Measurements from ENCODE around the gene DGKZ. TPM values are rescaled to one million over a fixed set of nuclear protein-coding genes. Genes with fewer than 3 reads are reported as not detected.

The DGKZ gene
- polyA plus RNA-seq, 3 donors = 33.4 to 50.0 (median 46.5) TPM

DNA sequence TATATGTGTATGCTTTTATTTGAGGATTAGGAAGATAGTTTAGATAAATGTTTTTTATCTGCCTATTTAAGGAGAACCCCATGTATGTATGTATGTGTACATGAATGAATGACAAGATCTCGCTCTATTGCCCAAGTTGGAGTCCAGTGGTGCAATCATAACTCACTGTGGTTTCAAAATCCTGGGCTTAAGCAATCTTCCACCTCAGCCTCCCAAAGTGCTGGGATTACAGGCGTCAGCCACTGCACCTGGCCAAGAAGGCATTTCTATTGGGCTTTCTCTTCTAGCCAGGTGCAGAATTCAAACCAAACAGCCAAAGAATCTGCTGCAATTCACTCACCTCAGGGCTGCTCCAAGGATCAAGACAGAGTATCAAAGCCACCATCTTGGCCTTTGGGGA lies 25.5 kb upstream of the DGKZ start:
- WGBS, 3 donors = 49 to 89% (median 56%) methylated on average over 2 of the region's 2 CpGs
- H3K27ac ChIP-seq (ENCODE audit: low read depth, low read length) = no peak overlapping the region

DNA sequence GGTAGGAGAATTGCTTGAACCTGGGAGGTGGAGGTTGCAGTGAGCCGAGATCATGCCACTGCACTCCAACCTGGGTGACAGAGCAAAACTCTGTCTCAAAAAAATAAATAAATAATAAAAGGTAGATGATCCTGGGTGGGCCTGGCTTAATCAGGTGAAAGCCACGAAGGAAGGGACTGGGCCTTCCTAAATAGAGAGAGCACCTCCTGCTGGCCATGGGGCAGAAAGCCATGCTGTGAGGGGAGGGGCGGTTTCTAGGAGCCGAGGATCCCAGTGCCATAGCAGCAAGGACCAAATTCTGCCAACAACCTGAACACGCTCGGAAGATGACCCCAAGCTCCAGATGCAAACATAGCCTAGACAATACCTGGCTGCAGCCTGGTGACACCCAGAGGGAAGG lies 24.5 kb upstream of the DGKZ start:
- 78 to 89% (median 82%) methylated on average over 6 of the region's 6 CpGs for WGBS, 3 donors
- no peak overlapping the region for H3K27ac ChIP-seq (ENCODE audit: low read depth, low read length)

DNA sequence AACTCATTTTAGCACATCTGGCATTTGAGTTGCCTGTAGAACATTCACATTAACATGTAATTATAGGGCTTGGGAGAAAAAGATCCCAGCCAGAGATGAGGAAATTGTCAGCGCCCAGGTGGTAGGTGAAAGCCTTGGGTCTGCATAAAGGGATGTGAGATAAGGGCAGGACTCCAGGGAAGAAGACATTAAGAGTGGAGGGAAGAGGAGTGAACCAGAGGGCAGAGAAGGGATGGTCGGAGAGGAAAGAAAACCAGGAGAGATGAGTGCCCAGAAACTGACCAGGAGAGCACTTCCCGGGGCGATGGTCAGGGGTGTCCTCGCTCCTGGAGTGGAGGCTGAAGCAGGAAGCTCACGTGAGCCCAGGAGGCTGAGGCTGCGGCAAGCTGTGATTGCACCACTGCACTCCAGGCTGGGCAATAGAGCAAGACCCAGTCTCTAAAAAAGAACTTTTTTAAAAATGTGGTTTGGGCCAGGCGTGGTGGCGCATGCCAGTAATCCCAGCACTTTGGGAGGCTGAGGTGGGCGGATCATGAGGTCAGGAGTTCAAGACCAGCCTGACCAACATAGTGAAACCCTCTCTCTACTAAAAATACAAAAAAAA lies 20.3 kb upstream of the DGKZ start:
- no peak overlapping the region for H3K27ac ChIP-seq (ENCODE audit: low read depth, low read length)
- 79 to 94% (median 80%) methylated on average over 10 of the region's 10 CpGs for WGBS, 3 donors

DNA sequence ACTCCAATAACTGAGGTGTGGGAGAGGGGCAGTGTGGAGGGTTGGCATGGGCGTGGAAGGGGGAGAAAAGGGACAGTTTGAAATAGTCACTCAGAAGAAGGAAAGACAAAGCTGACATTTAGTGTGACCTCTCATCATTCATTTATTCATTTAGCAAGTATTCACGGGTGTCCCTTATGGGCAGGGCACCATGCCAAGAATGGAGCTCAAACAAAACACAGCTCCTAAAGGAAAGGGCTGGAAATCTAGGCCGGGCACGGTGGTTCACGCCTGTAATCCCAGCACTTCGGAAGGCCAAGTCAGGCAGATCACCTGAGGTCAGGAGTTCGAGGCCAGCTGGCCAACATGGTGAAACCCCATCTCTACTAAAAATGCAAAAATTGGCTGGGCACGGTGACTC lies 19.4 kb upstream of the DGKZ start:
- WGBS, 3 donors = 75 to 80% (median 76%) methylated on average over 8 of the region's 8 CpGs
- no peak overlapping the region for H3K27ac ChIP-seq (ENCODE audit: low read depth, low read length)

DNA sequence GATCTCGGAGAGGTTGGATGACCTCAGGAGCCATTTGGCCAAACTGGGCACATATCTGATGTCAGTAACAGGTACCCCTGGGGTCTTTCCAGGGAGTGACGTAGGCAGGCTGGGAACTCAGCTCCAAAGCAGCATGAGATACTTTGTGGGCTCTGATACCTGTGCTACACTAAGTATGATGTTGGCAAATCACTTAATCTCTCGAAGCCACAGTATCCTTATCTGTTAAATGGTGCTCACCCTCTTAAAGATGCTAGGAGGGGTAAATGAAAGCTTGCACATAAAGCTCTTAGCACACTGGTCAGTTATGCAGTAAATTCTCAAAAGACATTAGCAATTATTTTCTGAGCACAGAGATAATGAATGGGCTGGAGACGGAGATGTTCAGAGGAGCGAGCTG lies 17.1 kb upstream of the DGKZ start:
- WGBS, 3 donors = 58 to 76% (median 69%) methylated on average over 5 of the region's 5 CpGs
- H3K27ac ChIP-seq (ENCODE audit: low read depth, low read length) = no peak overlapping the region

DNA sequence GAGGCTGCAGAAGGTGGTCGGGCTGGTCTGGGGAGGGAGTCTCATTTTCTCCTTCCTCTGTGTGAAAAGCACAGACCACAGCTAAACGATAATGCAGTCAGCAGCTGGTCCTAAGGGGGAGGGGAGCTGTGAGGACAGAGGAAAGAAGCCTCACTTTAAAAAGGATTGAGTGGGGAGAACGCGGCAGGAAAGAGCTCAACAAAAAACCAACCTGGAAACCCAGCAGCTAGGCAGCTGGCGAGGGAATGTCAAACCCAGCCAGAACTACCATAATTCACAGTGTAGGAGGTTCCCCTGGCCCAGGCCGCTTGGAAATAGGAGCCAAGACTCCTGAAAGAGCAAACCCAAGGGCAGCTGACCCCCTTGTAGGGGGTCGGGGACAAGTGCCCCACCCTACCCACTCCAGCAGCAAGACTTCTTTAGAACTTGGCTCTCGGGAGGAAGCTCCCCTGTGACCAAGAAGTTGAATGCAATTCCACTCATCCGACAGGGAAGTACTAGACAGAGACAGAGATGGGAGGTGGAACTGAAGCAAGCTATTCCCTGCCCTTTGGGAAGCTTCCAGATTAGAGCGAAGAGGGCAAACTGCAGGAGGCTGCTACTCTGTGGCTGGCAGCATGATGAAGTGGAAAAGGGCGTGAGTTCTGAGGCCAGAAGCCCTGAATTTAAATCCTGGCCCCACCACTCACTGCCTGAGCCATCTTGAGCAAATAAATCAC lies 16.5 kb upstream of the DGKZ start:
- no peak overlapping the region for H3K27ac ChIP-seq (ENCODE audit: low read depth, low read length)
- WGBS, 3 donors = 18 to 47% (median 19%) methylated on average over 11 of the region's 11 CpGs

DNA sequence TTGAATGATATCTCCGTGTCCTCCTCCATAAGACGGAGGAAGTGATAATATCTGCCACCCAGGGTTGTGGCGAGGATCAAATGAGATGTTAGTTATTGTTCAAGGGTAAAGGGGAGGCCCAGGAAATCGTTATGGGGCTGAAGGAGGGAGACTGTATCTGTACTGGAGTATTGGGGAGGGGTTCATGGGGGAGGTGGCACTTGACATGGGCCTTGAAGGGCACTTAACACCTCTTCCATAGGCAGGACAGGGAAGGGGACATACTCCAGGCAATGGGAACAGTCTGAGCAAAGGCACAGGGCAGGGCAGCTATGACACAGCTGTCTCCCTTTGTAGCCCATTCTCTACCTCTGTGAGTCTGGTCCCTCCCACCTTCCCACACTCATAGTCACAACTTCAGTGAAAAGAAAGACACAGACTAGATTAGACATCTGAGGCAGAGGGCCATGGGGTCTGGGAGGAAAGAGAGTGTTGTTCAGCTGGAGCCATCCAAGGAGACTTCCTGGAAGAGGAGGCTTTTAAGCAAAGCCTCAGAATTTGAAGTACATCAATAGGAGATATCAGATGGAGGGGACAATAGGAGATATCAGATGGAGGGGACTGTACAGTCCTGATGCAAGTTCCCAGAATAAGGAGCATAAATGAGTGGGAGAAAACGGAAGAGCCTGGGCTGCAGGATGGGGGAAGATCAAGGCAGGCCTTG lies 15.8 kb upstream of the DGKZ start:
- H3K27ac ChIP-seq (ENCODE audit: low read depth, low read length) = no peak overlapping the region
- WGBS, 3 donors = 42 to 69% (median 49%) methylated on average over 5 of the region's 5 CpGs

DNA sequence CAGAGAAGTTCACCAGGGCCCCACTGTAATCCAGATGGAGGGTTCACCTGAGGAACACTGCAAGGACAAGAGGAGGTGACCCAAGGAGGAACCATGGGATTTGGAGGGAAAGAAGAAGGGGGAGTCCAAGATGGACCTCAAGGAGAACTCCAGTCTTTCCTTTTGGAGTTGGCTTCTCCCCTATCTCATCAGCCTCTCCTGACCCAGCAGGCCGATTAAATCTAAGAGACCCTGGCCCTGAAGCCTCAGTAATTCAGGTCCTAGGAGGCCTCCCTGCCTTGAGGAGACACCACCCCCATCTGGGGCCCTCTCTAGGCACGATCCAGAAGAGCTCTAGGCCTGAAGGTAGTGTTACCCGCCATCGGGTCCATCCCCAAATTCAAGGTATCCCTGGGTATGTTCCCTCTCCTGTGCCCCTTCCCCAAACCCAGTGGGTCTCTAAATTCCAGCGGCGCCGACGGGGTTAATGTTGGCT lies 15.1 kb upstream of the DGKZ start:
- no peak overlapping the region for H3K27ac ChIP-seq (ENCODE audit: low read depth, low read length)
- WGBS, 3 donors = 16 to 32% (median 27%) methylated on average over 7 to 8 of the region's 8 CpGs

DNA sequence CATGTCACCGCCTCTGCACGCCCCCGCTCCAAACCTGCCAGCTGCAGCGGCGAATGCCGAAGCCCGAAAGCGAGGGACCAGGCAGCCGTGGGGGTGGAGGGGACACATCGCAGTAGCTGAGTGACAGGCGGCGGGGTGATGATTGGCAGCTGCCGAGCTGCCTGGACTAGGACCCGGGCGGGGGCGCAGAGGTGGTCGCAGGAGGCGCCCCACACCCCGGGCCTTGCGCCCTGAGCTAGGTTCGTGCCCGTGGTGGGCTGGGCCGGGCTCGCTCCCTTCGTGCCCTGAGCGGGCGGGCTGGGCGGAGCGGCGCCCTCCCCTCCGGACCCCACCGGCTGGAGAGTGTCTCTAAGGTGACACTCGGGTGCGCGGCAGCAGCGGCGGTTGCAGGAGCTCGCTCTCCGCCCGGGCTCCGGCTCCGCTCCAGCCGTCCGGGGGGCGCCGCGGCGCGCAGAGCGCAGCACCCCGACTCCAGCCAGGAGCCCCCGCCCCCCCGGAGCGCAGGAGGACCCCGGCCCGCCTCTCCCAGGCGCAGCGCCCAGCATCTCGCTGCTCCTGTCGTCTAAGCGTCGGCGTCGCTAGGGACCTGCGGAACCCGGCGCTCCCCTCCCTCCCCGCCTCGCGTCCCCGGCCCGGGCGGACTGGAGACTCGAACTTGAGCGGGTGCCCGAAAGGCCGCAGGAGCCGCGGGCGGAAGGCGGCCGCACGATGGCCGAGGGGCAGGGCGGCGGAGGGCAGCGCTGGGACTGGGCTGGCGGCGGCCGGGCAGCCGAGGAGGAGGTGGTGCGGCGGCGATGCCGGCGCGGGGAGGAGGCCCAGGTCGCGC lies 14.5 kb upstream of the DGKZ start:
- no peak overlapping the region for H3K27ac ChIP-seq (ENCODE audit: low read depth, low read length)
- 1 to 2% (median 2%) methylated on average over 76 to 99 of the region's 99 CpGs for WGBS, 3 donors

DNA sequence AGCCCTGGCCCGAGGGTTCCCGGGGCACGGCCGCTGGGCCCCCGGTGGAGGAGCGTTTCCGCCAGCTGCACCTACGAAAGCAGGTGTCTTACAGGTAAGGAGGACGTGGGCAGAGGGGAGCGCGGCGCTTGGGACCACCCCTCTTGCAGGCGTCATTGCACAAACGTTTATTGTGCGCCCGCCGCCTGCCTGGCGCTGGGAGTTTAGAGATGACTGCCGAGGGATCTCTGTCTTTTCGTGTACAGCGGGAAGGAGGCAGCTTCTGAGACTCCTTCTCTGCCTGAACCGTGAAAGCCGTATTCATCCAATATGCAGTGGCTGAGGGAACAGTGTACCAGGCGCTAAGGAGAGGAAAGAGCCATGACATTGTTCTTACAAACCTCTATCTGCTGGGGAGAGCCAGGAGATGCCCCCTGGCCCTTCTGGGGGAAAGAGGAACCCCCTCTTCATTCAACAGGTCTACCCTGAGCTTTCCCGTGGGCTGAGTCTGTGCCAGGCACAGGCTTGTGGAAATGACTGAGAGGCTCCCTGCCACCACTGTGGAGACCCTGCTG lies 13.8 kb upstream of the DGKZ start:
- 14 to 35% (median 16%) methylated on average over 25 of the region's 25 CpGs for WGBS, 3 donors
- H3K27ac ChIP-seq (ENCODE audit: low read depth, low read length) = no peak overlapping the region

DNA sequence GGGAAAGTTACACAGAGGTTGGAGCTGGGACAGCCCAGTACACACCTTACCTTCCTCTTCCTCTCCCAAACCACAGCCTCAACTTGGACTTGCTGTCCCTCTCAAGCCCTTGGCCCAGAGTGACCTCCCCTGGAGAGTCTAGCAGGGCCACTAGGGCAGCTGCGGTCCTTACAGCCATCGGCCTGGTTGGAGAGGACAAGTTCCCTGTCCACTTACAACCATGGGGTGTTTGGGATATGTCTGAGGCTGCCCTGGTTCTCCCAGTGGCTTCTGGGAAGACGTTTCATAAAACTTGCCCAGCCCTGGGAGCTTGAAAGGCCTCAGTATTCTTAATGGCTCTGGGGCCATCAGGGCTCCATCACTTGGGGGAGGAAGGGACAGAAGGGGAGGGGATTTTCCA lies 13.1 kb upstream of the DGKZ start:
- WGBS, 3 donors = 88 to 93% (median 91%) methylated on average over 3 of the region's 3 CpGs
- H3K27ac ChIP-seq (ENCODE audit: low read depth, low read length) = no peak overlapping the region

DNA sequence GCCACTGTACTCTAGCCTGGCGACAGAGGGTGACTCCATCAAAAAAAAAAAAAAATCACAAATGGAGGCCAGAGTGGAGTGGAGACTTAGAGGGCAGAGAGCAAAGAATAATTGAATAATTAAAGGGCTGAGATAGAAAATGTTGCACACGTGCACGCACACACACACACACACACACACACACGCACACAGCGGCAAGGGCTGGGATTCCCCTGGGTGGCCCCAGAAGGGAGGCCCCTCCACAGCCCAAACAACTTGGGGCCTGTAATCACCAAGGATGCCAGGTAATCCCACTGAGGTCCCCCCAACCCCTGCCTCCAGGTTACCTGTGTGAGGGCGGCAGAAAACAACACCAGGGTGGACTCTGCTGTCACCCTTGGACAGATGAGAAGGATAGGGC lies 12.0 kb upstream of the DGKZ start:
- 82 to 94% (median 94%) methylated on average over 6 of the region's 6 CpGs for WGBS, 3 donors

DNA sequence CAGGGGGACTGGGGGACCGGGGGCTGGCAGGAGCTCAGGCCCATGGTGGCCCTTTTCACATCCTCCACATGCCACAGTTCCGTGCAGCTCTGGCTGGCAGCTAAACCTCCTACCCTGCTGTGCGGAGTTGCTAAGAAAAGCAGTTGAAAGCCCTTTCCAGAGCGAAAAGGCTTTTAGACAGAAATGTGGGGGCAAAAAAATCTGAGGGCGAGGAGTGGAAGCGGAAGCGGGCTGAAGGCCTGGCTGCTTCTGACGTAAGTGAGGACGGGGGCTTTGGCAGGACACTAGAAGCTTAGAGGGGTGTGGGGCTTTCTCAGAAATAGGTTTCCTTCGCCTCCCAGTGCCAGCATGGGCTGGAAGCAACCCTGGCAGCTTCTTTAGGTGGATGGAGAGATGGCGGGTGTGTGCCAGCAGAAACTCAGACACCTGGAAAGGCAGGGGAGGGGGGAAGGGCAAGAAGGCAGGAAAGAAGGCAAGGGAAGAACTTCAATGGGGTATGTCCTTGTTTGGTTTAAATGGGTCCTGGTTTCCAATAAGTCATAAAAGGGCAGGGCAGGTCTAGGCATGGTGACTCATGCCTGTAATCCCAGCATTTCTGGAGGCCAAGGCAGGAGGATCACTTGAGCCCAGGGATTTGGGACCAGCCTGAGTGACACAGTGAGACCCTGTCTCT lies 11.2 kb upstream of the DGKZ start:
- H3K27ac ChIP-seq (ENCODE audit: low read depth, low read length) = no peak overlapping the region
- WGBS, 3 donors = 86 to 92% (median 89%) methylated on average over 11 of the region's 11 CpGs

More for the DNA sequence above, 12.0 kb upstream of the DGKZ start:
- no peak overlapping the region for H3K27ac ChIP-seq (ENCODE audit: low read depth, low read length)

DNA sequence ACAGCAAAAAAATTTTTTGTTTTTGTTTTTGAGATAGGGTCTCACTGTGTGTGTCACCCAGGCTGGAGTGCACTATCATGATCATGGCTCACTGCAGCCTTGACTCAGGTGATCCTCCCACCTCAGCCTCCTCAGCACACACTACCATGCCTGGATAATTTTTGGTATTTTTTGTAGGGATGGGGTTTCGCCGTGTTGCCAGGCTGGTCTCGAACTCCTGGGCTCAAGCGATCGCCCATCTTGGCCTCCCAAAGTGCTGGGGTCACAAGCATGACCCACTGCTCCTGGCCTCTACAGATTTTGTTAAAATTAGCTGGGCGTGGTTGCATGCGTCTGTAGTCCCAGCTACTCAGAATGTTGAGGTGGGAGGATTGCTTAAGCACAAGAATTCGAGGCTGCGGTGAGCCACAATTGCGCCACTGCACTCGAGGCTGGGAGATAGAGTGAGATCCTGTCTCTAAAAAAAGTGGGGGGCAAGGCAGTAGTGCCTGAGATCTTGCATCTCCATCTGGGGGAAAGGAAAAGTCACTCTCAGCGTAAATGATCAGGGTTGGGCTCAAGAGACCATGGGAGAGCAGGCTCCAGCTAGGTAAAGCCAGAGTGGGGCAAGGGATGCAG lies 10.6 kb upstream of the DGKZ start:
- 66 to 94% (median 70%) methylated on average over 12 of the region's 12 CpGs for WGBS, 3 donors
- H3K27ac ChIP-seq (ENCODE audit: low read depth, low read length) = no peak overlapping the region

DNA sequence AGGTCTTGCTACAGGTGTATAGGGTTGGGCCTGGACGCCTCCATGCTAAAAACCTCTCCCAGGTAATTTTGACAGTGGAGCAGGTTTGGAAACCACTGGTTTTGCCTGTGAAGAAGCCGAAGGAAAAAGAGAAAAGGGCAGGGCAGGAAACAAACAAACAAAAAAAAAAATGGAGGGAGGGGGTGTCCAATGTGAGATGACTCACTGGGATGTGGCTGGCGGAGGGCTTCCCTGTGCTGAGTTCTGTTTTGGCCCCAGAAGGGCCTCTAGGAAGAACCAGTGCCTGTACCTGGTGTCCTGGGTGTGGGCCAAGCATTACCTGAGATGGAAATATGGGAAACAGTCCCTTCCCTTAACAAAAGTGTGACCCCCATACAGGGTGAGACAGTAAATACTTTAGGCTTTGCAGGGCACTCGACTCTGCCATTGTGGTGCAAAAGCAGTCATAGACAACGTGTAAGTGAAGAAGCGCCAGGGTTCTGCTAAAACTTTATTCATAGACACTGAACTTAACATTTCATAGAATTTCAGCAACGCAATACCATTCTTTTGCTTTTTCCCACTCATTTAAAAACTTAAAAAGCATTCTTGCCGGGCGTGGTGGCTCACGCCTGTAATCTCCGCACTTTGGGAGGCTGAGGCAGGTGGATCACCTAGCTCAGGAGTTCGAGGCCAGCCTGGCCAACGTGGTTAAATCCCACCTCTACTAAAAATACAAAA lies 9.5 kb upstream of the DGKZ start:
- 83 to 92% (median 91%) methylated on average over 13 of the region's 13 CpGs for WGBS, 3 donors
- H3K27ac ChIP-seq (ENCODE audit: low read depth, low read length) = no peak overlapping the region

DNA sequence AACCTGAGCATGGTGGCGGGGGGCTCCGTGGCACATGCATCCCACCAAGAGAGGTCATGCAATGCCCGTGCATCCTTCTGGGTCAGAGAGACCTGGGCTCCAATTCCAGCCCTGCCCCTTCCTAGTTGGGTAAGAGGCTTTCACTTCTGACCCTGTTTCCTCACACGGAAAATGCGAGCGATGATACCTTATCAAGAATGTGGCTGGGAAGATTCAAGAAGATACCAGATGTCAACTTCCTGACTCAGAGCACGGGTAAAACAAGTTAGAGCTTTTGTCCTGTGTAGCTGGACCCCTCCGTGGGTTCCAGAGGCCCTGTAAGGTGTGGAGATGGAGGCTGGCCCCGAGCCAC lies 8.7 kb upstream of the DGKZ start:
- 24 to 29% (median 25%) methylated on average over 9 of the region's 9 CpGs for WGBS, 3 donors
- no peak overlapping the region for H3K27ac ChIP-seq (ENCODE audit: low read depth, low read length)
